Measurements from ENCODE around the gene ANKFN1.

The ANKFN1 gene

DNA sequence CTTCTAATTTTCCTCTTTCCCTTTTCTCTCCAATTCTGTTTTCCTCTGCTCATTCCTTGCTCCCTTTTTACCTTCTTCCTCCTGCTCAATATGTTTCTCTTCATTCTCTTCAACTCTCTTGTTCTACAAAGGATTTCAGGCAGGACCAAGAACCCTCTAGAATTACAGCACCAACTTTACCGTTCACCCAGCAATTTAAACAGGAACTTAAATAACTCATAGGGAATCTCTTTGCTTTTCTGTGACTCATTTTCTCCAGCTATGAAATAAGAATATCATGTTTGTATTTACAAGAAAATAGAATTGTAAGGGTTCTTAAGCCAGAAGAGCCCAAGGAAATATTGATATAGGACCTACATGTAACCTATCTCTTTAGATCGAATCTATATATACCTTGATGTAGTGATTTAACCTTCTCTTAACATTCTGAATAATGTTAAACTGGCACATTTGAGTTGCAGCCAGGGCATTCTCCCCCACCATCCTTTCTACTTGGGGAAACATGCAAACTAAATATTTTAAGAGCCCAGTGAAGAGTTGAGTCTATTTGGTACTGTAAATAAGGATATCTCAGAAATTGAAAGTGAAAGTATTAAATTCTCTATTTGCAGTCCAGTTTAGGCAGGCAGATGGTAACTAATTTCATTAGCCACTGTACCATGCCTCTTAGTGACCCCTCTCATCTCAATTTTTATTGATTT lies 137.0 kb downstream of the ANKFN1 start:
- CTCF ChIA-PET, result interaction anchor here (1.6 kb wide), 2 partner anchors 26 to 27 kb away, joined by 4 read pairs; no protein-coding TSS in a partner anchor
- TF ChIP-seq, protein P1, sequence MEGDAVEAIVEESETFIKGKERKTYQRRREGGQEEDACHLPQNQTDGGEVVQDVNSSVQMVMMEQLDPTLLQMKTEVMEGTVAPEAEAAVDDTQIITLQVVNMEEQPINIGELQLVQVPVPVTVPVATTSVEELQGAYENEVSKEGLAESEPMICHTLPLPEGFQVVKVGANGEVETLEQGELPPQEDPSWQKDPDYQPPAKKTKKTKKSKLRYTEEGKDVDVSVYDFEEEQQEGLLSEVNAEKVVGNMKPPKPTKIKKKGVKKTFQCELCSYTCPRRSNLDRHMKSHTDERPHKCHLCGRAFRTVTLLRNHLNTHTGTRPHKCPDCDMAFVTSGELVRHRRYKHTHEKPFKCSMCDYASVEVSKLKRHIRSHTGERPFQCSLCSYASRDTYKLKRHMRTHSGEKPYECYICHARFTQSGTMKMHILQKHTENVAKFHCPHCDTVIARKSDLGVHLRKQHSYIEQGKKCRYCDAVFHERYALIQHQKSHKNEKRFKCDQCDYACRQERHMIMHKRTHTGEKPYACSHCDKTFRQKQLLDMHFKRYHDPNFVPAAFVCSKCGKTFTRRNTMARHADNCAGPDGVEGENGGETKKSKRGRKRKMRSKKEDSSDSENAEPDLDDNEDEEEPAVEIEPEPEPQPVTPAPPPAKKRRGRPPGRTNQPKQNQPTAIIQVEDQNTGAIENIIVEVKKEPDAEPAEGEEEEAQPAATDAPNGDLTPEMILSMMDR (IDR thresholded peaks at IDR 0.05; ENCODE audit: control extremely low read depth, extremely low read depth, low read depth, missing control alignments), result no peak
- POLR2A ChIA-PET, result no interaction called here
- no peak for DNase-seq (ENCODE audit: extremely low spot score)

DNA sequence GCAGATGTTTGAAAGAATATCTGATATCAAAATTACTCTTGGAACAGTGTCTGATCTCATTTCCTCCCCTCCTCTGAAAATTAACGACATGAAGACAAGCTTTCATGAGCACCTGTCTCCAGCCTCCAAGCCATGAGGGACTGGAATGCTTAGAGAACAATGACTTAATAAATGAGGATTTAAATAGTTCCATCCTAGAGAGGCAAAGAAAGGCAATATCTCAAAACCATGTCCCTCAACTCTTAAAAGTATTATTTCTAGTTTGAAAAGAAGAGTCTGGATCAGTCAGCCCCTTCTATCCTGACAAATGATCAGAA lies 137.5 kb downstream of the ANKFN1 start:
- no peak for DNase-seq (ENCODE audit: extremely low spot score)
- TF ChIP-seq, protein P1 (IDR thresholded peaks at IDR 0.05; ENCODE audit: control extremely low read depth, extremely low read depth, low read depth, missing control alignments), result no peak
- CTCF ChIA-PET, result interaction anchor here (1.6 kb wide), 1 partner anchor 26 kb away, joined by 4 read pairs; no protein-coding TSS in a partner anchor
- POLR2A ChIA-PET, result no interaction called here

DNA sequence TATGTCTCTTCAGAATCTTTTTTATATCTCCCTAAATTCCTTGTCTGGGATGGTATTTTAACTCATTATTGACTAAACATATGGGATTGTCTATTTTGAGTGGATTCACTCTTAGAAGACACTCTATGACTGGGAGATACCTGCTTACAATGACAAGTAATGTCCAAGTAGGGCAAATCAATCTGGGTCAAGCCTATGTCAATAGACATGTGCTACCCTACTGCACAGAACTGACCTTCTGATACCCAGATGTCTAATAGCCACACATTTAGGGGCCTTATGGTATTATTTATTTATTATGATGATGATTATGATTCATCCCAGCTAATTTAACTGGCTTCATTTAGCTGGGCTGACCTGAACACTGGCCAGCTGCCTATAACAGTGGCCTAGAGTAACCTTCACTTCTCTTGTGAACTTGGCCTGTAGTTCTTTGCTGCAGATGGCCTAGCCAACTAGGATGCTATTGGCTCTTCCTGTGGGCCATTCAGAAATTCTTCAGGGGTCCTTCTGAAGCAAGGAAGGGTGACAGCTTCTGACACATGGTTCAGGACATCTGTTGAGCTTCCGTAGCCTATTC lies 138.0 kb downstream of the ANKFN1 start:
- DNase-seq (ENCODE audit: extremely low spot score), result no peak
- ChIA-PET POLR2A (no interaction called here), CTCF (interaction anchor here (1.6 kb wide), 1 partner anchor 26 kb away, joined by 4 read pairs; no protein-coding TSS in a partner anchor)

DNA sequence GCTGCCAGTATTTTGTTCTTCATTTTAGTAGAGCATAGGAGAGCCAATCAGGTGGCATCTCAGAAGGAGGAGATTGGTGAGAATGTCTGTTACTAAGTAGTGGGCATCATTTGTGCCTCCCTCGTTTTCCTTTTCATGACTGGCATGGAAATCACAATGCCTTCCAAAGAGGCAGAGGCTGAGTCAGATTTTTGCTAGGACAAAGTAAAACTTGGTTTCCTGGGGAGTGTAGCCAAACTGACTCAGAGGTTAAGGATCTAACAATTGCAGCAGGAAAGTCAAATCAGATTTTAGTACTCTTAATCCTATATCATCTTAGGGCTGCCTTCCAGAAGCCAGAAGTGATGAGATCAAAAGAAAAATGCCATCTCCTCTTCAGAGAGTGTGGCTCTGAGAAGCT lies 138.7 kb downstream of the ANKFN1 start:
- TF ChIP-seq, protein P1 (IDR thresholded peaks at IDR 0.05; ENCODE audit: control extremely low read depth, extremely low read depth, low read depth, missing control alignments), result no peak
- no peak for DNase-seq (ENCODE audit: extremely low spot score)
- ChIA-PET CTCF (no interaction called here), POLR2A (no interaction called here)

More for the DNA sequence above, 138.0 kb downstream of the ANKFN1 start:
- TF ChIP-seq, protein P1 (IDR thresholded peaks at IDR 0.05; ENCODE audit: control extremely low read depth, extremely low read depth, low read depth, missing control alignments), result no peak

DNA sequence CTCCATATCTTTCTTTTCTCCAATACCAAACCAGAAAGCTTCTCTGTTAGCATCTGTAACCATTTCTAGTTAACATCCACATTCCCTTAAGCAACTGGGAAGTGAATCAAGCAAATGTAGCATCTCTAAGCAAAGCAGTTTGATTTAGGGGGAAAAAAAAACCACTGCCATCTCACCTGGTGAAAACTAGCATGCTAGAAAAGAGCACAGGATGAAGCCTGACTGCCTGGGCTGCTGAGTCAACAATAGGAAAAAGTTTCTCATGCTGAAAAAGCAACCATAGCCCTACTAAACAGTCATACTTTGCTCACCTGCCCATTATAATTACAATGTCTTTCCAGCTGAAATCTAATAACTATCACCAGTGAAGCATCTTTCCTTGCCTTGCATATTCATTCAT lies 139.3 kb downstream of the ANKFN1 start:
- ChIA-PET POLR2A (no interaction called here), CTCF (no interaction called here)
- TF ChIP-seq, protein P1 (IDR thresholded peaks at IDR 0.05; ENCODE audit: control extremely low read depth, extremely low read depth, low read depth, missing control alignments), result no peak
- DNase-seq (ENCODE audit: extremely low spot score), result no peak

DNA sequence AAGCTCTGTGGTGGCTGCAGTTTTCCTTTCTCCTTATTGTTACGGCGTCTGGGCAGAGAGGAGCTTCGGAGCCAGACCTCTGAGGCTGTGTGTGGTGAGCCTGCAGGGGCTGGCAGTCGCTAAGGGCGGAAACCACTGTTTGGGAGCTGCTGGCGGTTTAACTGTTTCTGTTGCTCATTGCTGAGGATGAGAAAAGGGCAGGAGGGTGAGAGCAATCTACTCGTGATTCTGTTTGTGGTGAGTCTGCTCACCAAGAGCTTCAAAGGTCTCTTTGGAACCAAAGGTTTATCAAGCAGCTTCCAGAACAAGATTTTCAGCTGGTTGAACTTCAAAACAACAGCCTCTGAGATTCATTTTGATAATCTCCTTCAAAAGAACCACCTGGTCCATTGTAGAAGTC lies 143.9 kb downstream of the ANKFN1 start:
- DNase-seq (ENCODE audit: extremely low spot score), result no peak
- ChIA-PET CTCF (no interaction called here), POLR2A (no interaction called here)
- TF ChIP-seq, protein P1 (IDR thresholded peaks at IDR 0.05; ENCODE audit: control extremely low read depth, extremely low read depth, low read depth, missing control alignments), result no peak
